HG03095 (cell line): Measurements from ENCODE around the gene ZNF407.

ENCODE experiments used
- ATAC-seq: cut with Tn5 transposase; IDR thresholded peaks from one replicate; pipeline ENCODE4 v1.9.1; 2021; ENCODE audit warnings: moderate library complexity; ENCODE audit not compliant: unreplicated experiment

The ZNF407 gene

DNA sequence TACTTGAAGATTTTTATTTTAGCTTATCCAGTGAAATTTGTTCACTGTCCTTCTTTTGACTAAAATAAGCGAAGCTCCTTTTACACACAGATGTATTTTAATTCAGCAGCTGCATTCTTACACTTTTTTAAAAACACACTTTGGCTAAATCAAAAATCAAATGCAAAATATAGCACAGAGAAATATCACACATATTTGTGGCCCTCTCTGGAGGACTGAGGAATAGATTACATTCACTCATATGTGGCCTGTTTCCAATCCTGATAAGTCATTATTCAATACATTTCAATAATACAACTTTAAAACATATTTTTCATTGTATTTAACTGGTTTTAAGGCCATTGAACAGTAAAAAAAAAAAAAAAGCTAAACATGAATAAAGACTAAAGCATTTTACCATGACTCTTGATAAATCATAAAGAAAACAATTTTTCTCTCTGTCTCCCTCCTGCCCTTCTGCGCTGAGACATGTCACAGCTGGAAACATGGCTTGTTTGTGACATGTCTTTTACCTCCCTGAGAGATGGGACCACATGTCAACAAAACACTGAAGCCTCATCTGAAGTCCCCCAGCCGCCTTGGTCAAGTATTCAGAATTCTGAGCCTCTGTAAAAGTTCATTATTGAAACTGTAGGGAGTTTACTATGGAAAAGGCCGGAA, 221.0 kb downstream of the ZNF407 start:
- no peak for ATAC-seq

DNA sequence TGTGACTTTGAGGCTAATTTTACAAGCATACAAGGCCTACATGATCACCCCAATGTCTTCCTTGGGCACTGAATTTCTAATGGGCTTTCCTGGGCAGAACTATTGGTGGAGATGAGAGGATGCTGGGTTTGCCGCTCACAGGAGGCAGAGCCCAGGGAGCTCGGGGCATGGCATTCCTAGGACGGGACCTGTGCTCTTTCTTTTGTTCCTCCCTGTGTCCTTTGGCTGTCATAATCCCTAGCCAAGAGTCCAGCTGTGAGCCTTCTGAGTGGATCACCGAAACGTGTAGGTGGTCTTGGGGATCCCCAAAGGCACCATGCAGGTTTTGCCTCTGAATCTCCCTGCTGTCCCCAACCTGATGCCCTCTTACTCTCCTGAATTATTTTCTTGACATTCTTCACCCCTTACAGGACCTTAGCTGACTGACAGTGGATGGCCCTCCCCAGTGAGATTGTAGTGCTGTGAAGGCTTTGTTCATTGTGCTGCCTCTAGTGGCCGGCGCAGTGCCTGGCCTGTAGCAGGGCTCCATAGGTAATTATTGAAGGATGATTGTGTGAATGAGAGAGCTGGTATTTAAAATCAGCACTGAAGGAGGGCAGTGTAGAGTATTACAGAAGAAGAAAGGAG, 221.9 kb downstream of the ZNF407 start:
- peak; percentile 62 for ATAC-seq

DNA sequence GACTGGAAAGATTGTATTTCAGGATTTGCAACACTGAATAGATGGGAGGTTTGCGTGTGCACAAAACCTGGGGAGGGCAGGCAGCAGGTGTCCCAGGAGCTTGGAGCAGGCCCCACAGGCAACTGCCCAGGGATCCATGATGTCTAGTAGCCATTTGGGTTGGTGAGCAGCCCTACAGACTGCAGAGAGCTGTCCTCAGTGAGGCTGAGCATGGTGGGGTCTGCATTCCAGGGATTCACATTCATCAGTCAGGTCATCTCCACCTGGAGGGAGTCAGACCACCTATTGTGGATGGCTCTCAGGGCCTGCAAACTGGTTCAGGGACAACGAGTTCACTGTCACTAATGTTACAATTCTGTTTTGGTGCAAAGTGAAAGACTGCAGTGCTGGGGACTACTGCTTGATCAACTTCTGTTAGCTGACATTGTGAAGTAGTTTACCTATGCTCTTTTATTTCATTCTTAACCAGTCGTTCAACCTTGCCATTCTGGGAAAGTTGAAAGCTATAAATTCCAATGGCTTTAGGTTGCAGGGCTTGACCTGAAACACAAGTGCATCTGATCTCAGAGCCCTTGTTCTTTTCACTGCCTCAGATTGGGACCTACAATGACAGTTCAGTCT, 222.6 kb downstream of the ZNF407 start:
- no peak for ATAC-seq

DNA sequence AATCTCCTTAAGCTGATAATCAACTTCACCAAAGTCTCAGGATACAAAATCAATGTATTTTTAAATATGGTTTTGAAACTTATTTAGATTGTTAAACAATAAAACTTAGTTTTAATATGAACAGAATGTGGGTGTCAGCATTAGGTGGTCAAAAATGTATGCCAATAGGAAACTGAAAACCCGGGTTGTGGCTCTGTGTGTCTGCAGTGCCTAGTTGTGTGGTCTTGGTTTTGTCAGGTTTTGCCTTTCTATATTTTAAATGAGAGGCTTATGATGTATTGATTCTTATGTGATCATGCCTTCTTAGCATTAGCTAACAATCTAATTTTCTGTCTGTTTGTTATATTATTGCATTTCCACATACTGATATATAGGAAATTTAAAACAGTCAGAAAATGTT, 227.8 kb downstream of the ZNF407 start:
- ATAC-seq = no peak

DNA sequence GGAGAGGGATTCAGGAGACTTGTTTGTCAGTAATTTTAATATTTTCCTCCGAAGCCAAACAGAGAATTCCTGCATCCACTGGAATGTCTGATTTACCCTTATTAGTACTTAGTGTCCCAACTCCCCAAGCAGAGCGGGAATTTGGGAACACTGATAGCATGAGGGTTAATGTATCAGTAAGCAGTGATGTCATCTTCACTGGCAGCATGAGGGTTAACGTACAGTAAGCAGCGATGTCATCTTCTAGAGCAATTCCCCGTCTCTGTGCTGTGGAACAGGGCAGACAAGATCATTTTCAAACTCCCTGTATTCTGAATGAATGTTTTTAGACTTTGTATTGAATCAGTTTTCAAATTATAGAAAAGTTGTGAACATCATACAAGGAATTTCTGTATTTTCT, 228.9 kb downstream of the ZNF407 start:
- ATAC-seq = no peak

DNA sequence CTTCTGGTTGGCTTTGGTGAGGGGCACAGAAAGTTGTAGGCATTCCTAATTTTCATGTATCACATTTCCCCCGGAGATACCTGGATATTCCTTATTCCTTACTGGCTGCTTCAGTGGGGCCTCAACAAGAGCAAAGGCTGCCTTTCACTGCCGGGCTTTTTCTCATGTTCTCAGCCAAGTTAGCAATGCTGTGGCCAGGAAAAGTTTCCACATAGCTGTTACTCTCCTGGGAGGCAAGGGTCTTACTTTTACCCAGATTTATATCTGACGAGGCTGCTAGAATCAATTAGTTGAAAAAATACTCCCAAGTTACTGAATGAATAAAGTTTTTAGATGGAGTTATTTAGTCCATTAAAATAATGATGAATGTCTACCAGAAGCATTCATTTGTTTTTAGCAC, 230.5 kb downstream of the ZNF407 start:
- no peak for ATAC-seq

DNA sequence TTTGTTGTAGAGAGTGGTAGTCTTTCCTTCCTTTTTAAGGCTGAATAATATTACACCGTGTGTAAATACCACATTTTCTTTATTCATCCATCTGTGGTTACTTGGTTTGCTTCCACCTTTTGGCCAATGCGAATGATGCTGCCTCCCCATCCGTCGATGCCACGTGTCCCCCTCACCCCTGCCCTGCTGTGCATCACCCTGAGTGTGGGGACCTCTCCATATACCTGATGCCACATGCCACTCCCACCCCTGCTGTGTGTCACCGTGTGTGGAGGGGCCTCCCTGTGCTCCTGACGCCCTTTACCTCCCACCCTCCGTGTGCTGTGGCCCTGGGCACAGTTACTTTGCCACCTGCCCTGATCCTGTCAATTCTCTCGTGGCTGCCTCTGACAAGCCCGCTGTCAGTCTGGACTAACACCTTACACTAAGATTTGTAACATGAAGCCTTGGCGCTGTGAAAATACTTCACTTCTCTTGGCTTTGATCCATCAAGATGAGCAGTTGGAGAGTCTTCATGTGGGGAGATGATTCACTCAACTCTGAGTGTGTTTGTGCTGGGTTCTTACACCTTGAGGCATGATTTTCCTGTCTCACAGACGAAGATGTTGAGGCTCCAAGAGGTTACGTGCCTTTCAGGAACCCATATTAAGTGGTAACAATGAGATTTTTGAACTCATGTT, 234.0 kb downstream of the ZNF407 start:
- ATAC-seq = no peak

DNA sequence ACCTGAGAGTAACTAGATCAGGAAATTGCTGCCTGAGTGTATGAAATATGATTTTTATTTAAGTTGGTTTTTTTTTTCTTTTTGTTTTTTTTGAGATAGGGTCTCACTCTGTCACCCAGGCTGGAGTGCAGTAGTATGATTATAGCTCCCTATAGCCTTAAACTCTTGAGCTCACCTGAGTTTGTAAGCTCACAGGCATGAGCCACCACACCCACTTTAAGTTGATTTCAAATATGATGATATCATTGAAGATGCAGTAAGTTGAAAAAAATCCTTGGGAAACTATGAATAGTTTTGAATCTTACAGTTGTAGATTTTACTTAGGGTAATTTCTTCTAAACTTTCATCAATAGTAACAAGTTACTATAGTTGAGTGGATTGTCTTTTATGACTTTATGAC, 234.7 kb downstream of the ZNF407 start:
- ATAC-seq = no peak

DNA sequence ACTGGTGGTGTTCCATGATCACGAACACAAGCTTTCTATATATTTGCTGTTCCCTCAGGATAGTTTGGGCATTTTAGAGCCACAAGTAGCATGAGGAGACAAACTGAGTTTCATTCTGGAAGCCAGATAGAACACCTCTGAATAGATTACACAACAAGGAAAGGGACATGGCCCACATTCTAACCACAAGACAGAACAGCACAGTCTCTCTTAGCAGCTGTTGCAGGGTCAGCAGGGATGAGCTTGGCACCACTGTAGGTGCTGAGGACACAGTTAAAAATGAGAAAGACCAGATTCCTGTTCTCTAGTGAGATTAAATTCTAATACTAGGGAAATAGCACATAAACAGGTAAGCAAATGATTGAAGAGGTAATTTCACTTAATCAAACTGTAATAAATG, 235.3 kb downstream of the ZNF407 start:
- ATAC-seq = no peak

DNA sequence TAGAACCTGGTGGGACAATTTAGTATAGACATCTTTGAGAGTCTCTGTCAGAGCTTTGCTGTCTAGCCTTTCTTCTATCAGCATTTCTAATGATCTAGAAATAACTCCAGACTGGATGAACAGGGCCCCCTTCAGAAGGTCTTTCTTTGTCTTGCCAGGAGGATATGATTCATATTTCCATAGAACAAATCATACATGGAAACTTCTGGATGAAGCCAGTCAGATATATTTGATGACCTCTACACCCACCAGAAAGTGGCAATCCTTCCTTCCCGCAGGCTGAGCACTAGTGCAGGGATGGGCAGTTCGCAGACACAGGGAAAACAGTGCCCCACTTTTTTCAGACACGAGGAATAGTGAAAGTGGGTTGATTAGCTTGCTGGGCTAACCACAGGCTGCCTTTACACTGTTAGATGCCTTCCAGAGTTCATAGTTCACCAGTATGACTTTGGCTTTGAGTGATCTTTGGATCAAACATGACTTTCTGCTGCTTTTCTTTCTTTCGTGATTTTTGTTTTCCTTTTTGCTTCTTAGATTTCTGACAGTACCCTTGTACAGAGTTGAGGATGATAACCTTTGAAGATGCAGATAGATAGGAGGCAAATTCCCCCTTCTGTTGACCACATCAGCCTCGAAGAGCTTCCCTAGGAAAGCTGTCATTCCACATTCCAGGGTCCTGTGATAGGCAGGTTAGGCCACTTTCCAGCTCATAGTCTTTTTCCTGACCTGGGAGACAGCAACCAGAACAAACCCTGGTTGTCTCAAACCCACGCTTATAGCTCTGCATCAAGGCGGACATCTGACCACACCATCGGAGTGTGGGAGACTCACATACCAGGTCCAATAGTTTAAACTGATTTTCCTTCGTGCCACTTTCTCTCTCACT, 237.0 kb downstream of the ZNF407 start:
- no peak for ATAC-seq

DNA sequence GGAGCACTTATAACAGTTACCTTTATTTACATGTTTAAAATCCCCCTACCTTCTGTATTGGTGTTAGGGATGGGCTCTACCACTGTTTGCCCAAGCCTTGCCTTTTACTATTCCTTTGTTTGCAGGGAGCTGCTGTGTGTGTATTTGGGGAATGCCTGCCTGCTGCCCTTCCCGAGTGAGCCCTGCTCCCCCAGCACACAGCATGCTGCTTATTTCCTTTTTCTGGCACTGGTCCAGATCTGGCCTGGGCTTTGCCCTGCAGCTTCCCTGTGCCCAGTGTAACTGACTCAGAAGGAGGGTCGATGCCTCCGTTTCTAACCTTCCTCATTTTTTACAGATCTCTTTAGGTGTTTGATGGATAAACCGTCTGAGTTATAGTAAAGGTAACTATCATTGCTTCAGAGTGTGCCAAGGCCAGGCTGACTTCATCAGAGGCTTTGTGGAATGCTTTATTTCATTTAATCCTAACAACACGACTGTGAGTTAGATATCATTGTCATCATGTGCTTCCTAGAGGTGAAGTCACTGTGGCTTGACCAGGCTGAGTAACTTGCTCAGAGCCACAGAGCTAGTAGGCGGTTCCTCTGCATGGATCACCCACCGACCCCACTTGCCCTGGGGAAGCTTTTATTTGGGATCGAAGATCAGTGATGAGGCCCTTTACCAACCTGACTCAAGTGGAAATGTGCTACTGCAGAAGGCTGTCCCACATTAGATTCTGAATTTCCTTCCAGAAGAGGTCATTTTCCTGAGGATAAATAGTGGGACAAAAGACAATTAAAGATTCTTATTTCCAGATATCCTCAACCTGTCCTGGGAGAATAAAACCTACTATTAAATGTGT, 238.8 kb downstream of the ZNF407 start:
- no peak for ATAC-seq

DNA sequence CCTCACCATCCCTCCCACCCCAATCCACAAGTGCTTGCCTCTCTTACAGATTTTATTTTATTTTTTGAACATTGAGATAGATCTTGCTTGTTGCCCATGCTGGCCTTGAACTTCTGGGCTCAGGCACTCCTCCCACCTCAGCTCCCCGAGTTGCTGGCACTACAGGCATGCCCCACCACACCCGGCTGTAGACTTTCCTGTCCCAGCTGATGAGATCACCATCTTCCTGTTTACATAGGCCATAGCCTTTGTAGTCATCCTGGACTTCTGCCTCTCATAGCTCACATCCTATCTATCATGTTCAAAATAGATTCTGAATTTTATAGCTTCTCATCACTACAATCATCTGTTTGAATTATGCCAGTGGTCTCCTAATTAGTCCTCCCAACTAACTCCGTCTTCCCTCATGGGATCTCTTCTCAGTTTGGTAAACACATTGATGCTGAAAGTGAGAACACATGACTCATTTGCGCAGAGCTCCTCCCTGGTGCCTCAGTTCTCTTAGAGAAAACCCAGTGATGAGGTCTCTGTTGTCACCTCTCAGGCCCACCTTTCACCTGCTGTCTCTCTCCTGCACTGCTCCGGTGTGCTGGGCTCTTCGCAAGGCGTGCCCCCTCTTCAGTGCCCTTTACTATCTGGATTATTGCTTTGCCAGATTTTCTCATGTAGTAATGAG, 243.0 kb downstream of the ZNF407 start:
- no peak for ATAC-seq

DNA sequence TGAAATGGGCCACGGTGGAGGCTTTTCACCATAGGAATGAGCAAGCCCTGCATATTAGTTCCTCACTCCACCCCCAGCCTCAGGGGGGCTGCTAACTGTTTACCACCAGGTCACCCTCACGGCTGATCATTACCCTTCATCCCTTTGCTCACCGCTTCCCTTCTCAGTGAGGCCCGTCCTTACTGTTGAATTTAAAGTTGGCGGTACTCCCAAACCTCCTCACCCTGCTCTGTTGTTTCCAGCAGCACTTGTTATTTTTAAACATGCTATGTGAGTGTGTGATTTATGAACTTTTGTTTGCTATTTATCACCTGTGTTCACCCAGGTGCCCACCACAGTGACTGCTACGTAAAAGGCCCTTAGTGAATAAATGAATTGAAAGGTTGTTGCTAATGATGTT, 243.6 kb downstream of the ZNF407 start:
- ATAC-seq = no peak

DNA sequence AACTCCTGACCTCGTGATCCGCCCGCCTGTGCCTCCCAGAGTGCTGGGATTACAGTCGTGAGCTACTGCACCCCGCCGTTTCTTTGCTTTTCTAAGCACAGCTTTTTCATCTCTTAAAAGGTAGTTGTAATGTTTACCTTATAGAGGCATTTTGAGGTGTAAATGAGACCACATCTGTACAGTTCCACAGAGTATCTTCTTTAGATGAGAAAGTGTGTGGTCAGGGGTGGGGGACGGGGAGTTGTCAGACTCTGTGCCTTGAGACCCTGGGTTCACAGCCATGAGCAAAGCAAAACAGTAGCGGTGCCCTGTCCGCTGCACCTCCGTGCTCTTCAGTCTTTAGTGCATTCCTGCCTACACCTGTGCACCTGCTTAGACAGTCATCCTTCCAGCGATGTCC, 251.6 kb downstream of the ZNF407 start:
- ATAC-seq = no peak

DNA sequence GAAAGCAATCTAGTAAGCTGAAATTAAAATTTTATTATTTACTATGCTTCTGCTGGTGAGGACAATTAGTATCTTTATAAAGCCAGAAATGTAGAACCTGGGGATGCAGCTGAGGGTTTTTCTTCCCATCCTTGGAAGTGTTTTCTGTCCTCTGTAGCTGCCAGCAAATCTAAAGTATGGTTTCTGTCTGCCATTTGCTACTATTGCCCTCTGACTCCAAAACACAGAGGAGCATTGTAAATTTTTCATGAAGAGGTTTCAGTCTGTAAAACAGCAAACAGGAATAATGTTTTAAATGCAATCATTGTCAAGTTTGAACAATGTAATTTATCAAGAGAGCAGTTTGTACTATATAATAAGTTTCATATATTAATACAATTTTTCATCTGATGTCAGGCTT, 258.8 kb downstream of the ZNF407 start:
- no peak for ATAC-seq

DNA sequence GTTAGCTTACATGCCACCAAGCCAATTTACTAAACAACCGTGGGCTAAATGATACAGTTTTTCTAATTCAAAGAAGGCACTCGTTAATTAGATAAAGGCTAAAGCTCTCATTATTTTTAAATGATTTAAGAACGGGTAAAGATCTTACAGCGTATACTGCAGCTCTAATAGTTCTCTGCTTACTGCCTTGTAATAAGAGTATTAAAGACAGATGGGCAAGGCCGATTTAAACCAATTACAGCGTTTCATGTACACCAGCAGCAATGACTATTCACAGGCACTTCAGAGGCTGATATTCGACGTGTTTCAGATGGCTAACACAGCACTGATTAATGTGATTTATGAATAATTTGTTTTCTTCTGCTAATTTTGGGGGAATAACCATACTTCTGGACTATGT, 259.3 kb downstream of the ZNF407 start:
- no peak for ATAC-seq

DNA sequence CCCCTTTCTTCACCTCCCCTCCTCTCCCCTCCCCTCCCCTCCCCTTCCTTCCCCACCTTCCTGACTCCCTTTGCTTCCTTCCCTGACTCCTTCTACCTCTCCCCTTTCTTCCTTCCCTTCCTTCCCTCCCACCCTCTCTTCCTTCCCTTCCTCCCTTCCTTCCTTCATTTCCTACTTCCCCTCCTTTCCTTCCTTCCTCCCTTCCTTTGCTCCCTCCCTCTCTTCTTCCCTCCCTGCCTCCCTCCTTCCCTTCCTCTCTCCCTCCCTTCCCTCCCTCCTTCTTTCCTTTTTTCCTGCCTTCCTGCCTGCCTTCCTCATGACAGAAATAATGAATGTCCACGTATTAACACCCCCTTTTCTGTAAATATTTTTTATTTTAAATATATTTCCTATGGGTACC, 260.2 kb downstream of the ZNF407 start:
- ATAC-seq = no peak

DNA sequence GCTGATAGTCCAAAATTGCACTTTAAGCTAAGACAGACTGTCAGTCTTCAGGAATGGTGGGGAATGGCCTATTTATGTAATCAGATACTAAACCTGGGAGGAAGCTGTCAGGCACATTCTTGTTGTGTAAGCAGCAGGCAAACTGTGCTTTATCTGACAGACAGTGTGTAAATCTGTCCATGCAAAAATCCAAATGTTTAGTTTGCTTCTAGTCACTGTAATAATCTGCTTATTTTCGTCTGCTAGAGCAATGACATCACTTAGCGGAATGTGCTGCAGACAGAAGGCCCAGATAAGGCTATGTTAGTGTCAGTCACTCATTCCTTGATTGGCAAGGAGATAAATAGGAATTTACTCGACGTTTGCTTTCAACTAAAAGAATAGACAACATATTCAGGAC, 263.5 kb downstream of the ZNF407 start:
- no peak for ATAC-seq

DNA sequence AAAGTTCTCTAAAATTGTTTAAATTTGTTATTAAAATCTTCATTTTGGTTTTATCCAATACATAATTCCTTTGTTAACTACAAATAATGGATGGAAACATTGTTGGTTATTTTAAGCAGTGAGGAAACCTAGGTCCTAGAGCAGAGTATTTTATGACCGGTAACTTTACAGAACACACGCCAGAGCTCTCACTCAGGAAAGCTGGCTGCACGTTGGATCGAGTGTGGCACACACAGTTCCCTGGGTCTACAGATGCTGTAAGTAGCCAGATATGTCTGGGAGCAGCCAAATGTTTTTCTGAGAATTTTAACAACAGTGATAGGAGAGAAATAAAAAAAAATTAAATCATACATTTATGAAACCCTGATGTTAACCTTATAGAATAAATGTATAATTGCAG, 264.4 kb downstream of the ZNF407 start:
- ATAC-seq = no peak

DNA sequence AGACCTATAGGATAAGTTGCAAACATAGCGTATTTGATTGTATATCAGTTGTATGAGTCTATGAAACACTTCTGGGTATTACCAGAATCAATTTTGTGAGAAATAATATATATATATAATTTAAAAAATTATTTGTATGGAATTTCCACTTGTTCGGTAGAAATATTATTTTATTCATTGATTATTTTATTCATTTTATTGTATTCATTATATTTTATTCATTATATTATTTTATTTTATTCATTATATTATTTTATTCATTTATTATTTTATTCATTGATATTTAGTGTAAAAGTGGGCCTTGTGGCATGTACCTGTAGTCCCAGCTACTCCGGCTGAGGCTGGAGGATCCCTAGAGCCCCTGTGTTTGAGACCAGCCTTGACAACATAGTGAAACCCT, 268.9 kb downstream of the ZNF407 start:
- no peak for ATAC-seq
